Measurements from ENCODE around the gene SLC24A3. TPM values are rescaled to one million over a fixed set of nuclear protein-coding genes. Genes with fewer than 3 reads are reported as not detected.

Gene SLC24A3
- total and polyA plus RNA-seq, 11 donors, result 0.26 to 3.9 (median 0.77) TPM

DNA sequence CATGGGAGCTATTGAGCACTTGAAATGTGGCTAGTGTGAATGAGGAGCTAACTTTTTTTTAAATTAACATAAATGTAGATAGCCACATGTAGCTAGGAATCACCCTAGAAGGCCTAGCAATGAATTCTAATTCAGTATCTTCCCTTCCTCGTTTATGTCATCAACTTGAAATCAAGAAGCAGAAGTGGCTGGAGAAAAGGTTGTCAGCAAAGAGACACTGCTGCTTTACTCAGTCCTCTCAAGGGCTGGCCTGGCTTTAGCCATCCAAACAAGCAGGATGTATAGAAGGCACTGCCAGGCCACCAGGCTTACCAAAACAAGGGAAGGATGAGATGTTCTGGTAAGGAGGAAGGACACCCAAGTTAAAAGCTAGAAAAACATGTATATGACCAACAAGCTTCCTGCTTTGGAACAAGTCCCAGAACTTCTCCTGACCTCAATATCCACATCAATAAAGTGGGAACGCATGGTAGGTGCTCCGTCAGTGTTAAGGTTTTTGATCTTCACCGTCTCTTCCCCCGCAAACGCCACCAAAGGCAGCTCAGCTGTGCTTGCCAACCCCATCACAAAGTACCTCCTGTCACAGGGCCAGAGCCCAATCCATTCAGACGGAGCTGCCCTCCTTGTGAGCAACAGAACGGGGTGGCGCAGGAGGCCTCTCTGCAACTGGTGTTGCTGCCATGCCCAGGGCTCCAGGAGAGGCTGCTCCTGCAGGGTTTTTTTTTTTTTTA lies 309.8 kb downstream of the SLC24A3 start:
- Histone ChIP-seq H3K36me3 (no peaks in the 10 kb centered on the region), H3K27ac (no peak overlapping the region), H3K27me3 (no peaks in the 10 kb centered on the region), H3K9me3 (no peaks in the 10 kb centered on the region), H3K4me1 (no peaks in the 10 kb centered on the region), H3K4me3 (no peak overlapping the region)
- intact Hi-C loops (cut with DNase I), result no loop called here
- DNase-seq, result no peak
- 78 to 80% (median 78%) methylated on average over 9 of the region's 9 CpGs for WGBS, 4 donors
- TF ChIP-seq, protein P1, sequence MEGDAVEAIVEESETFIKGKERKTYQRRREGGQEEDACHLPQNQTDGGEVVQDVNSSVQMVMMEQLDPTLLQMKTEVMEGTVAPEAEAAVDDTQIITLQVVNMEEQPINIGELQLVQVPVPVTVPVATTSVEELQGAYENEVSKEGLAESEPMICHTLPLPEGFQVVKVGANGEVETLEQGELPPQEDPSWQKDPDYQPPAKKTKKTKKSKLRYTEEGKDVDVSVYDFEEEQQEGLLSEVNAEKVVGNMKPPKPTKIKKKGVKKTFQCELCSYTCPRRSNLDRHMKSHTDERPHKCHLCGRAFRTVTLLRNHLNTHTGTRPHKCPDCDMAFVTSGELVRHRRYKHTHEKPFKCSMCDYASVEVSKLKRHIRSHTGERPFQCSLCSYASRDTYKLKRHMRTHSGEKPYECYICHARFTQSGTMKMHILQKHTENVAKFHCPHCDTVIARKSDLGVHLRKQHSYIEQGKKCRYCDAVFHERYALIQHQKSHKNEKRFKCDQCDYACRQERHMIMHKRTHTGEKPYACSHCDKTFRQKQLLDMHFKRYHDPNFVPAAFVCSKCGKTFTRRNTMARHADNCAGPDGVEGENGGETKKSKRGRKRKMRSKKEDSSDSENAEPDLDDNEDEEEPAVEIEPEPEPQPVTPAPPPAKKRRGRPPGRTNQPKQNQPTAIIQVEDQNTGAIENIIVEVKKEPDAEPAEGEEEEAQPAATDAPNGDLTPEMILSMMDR (IDR thresholded peaks at IDR 0.05), result no peak
- TF ChIP-seq POLR2A (IDR thresholded peaks at IDR 0.05), result no peak
- no peak for ATAC-seq

DNA sequence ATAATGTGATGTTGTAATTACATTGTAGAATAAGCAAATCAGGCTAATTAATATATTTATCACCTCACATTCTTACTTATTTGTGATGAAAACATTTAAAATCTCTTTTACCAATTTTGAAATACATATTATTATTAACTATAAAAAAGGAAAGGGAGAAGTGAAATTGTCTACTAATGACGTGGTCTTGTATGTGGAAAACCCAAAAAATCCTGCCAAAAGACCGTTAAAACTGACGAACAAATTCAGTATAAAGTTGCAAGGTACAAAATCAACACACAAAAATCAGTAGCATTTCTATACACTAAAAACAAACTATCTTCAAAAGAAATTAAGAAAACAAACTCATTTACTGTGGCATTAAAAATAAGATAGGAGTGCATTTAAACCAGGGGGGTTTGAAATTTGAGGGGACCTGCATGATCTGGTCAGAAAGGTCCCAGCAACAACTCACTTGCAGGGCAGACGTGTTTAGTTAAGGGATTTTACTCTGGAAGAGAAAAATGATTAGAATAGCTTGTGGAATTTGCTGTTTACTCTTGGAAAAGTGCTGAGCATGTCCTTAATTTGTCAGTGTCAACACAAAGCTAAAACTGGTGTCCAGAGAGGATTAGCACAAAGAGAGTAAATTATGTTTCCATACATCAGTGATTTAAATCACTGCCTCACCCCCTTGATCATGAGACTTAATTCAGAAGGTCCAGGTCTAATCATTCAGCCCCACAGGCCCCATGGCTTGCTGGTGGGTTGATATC lies 310.6 kb downstream of the SLC24A3 start:
- TF ChIP-seq POLR2A (IDR thresholded peaks at IDR 0.05), result no peak
- TF ChIP-seq, protein P1 (IDR thresholded peaks at IDR 0.05), result no peak
- ATAC-seq, result no peak
- Histone ChIP-seq H3K36me3 (no peaks in the 10 kb centered on the region), H3K4me1 (no peaks in the 10 kb centered on the region), H3K27me3 (no peaks in the 10 kb centered on the region), H3K27ac (no peak overlapping the region), H3K4me3 (no peak overlapping the region), H3K9me3 (no peaks in the 10 kb centered on the region)
- DNase-seq, result no peak
- WGBS, 4 donors, result 68 to 82% (median 75%) methylated on average over 4 of the region's 4 CpGs
- intact Hi-C loops (cut with DNase I), result no loop called here

DNA sequence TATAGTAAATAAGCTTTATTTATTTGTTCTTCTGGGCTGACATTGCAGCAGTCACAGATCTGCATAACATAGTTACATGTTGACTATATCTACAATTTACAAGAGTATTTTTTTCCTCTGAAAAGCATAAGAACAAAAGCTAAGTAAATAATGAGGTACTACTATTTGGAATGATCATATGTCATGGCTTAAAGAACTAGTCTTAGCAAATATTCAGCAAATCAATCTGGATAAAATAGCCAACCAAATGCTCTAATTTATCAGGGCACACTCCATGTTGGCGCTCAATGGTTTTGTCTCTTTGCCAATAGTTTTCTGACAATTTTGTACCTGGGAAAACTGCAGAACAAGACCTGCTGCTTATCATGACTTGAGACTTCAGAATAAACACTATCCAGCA lies 312.2 kb downstream of the SLC24A3 start:
- no peaks in the 10 kb centered on the region for H3K9me3 ChIP-seq
- DNase-seq, result no peak
- no peak for ATAC-seq
- H3K4me3 ChIP-seq, result no peak overlapping the region
- intact Hi-C loops (cut with DNase I), result no loop called here
- H3K36me3 ChIP-seq, result no peaks in the 10 kb centered on the region
- 34 to 96% (median 70%) methylated on average over 1 of the region's 1 CpG for WGBS, 4 donors
- H3K27ac ChIP-seq, result no peak overlapping the region
- no peaks in the 10 kb centered on the region for H3K27me3 ChIP-seq
- TF ChIP-seq, protein P1 (IDR thresholded peaks at IDR 0.05), result no peak
- TF ChIP-seq POLR2A (IDR thresholded peaks at IDR 0.05), result no peak
- no peaks in the 10 kb centered on the region for H3K4me1 ChIP-seq

DNA sequence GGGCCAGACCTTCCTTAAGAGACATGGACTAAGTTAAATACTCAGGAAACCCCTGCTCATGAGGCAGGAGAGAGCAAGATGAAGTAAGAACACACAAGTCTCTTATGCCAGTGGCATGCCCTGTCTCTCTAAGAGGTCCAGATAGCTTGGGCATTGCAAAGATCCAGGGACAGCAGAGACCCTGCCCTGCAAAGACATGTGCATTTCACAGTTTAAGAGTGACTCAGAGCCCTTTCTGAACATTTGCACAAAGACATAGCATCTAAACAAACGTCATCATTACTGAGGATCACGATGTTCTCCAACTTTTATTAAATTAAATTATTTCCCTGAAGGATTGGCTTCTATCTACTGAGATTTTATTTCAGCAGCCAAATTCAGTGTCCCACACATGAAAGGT lies 315.1 kb downstream of the SLC24A3 start:
- no peaks in the 10 kb centered on the region for H3K9me3 ChIP-seq
- WGBS, 4 donors, result 78 to 94% (median 82%) methylated on average over 2 of the region's 2 CpGs
- TF ChIP-seq POLR2A (IDR thresholded peaks at IDR 0.05), result no peak
- TF ChIP-seq, protein P1 (IDR thresholded peaks at IDR 0.05), result no peak
- H3K4me3 ChIP-seq, result no peak overlapping the region
- no peak for DNase-seq
- H3K36me3 ChIP-seq, result no peaks in the 10 kb centered on the region
- ATAC-seq, result no peak
- peaks cover 0 to 5% (median 0%) of the 10 kb centered on the region in 9 donors for H3K27me3 ChIP-seq
- no peaks in the 10 kb centered on the region for H3K4me1 ChIP-seq
- intact Hi-C loops (cut with DNase I), result no loop called here
- no peak overlapping the region for H3K27ac ChIP-seq

Measured in heart left ventricle (tissue), 16 donors.